Astrocyte (in vitro differentiated cells and primary cell): ENCODE measurements around the gene FHIT. TPM values are rescaled to one million over a fixed set of nuclear protein-coding genes. Genes with fewer than 3 reads are reported as not detected.

ENCODE experiments used
- DNase-seq: peaks from one replicate; pipeline ENCODE4 v3.0.0-alpha.2; 2010; ENCODE audit warnings: low read depth
- FAIRE-seq: peaks from 2 replicates; lab custom pipeline; 2011; peaks lifted over from hg19 to GRCh38; lab: Jason Lieb, UNC
- H2AFZ ChIP-seq: 2 replicates; pipeline ENCODE4 v1.6.0; 2012; ENCODE audit warnings: low read depth, low read length, inconsistent platforms
- H3K27ac ChIP-seq: 2 replicates; pipeline ENCODE4 v1.5.1; 2011; ENCODE audit warnings: low read depth, low read length, inconsistent platforms
- H3K27me3 ChIP-seq: 2 replicates; pipeline ENCODE4 v1.6.0; 2011; ENCODE audit warnings: low read length, inconsistent platforms; ENCODE audit not compliant: insufficient read depth
- H3K36me3 ChIP-seq: 2 replicates; pipeline ENCODE4 v1.5.1; 2011; ENCODE audit warnings: low read length, inconsistent platforms; ENCODE audit not compliant: insufficient read depth
- H3K4me1 ChIP-seq: 2 replicates; pipeline ENCODE4 v1.5.1; 2011; ENCODE audit warnings: low read length, inconsistent platforms; ENCODE audit not compliant: insufficient read depth
- H3K4me2 ChIP-seq: 2 replicates; pipeline ENCODE4 v1.6.0; 2012; ENCODE audit warnings: low read length, inconsistent platforms
- H3K4me3 ChIP-seq: 2 replicates; pipeline ENCODE4 v1.5.1; 2011; ENCODE audit warnings: low read depth, mild to moderate bottlenecking, low read length, inconsistent platforms; ENCODE audit not compliant: insufficient read depth
- H3K79me2 ChIP-seq: 2 replicates; pipeline ENCODE4 v1.6.0; 2012; ENCODE audit warnings: mild to moderate bottlenecking, low read length, inconsistent platforms; ENCODE audit not compliant: insufficient read depth
- H3K9ac ChIP-seq: 2 replicates; pipeline ENCODE4 v1.6.0; 2012; ENCODE audit warnings: mild to moderate bottlenecking, low read length, inconsistent platforms
- H3K9me3 ChIP-seq: 2 replicates; pipeline ENCODE4 v1.5.1; 2012; ENCODE audit warnings: low read depth, mild to moderate bottlenecking, low read length, inconsistent platforms; ENCODE audit not compliant: insufficient read depth
- H4K20me1 ChIP-seq: 2 replicates; pipeline ENCODE4 v1.6.0; 2012; ENCODE audit warnings: low read length, inconsistent platforms; ENCODE audit not compliant: insufficient read depth
- H3K27ac Mint-ChIP-seq: one replicate; pipeline ENCODE4 v1.8.0; 2021; ENCODE audit warnings: mild to moderate bottlenecking, mixed read lengths; ENCODE audit not compliant: unreplicated experiment
- H3K27me3 Mint-ChIP-seq: one replicate; pipeline ENCODE4 v1.8.0; 2021; ENCODE audit warnings: low read depth, mixed read lengths; ENCODE audit not compliant: unreplicated experiment
- H3K36me3 Mint-ChIP-seq: one replicate; pipeline ENCODE4 v1.8.0; 2021; ENCODE audit warnings: low read depth, mixed read lengths; ENCODE audit not compliant: unreplicated experiment
- H3K4me1 Mint-ChIP-seq: one replicate; pipeline ENCODE4 v1.8.0; 2021; ENCODE audit warnings: low read depth, mixed read lengths; ENCODE audit not compliant: unreplicated experiment
- H3K4me3 Mint-ChIP-seq: one replicate; pipeline ENCODE4 v1.8.0; 2021; ENCODE audit warnings: mild to moderate bottlenecking, moderate library complexity, mixed read lengths; ENCODE audit not compliant: unreplicated experiment
- H3K9me3 Mint-ChIP-seq: one replicate; pipeline ENCODE4 v1.8.0; 2021; ENCODE audit warnings: mild to moderate bottlenecking, mixed read lengths; ENCODE audit not compliant: unreplicated experiment
- CTCF ChIP-seq: IDR thresholded peaks from 2 replicates; pipeline ENCODE4 v1.5.1; 2011; ENCODE audit warnings: low read depth, mild to moderate bottlenecking, inconsistent platforms, low read length, moderate library complexity; ENCODE audit not compliant: insufficient read depth
- EZH2 ChIP-seq: IDR thresholded peaks from 2 replicates; pipeline ENCODE4 v1.6.1; 2012; ENCODE audit warnings: mild to moderate bottlenecking, low read length, inconsistent platforms; ENCODE audit not compliant: insufficient read depth
- total RNA-seq: library from RNA; stranded (reverse); gene quantifications from 2 replicates; pipeline ENCODE4 v1.2.1, GENCODE V29; 2021

Gene FHIT
- total RNA-seq, 1 donor from 2014 or later: 6.7 TPM

GRCh38 chr3:59793976-59794375 is 1457.3 kb downstream of the FHIT start:
- DNase-seq (no peak), FAIRE-seq (no peak)
- Histone ChIP-seq H3K4me3 (no peak overlapping the region), H3K9ac (no peak overlapping the region), H4K20me1 (no peaks in the 10 kb centered on the region), H3K36me3 (no peaks in the 10 kb centered on the region), H3K79me2 (no peaks in the 10 kb centered on the region), H2AFZ (no peak overlapping the region), H3K27ac (no peak overlapping the region), H3K9me3 (no peaks in the 10 kb centered on the region), H3K27me3 (no peaks in the 10 kb centered on the region), H3K4me2 (no peak overlapping the region), H3K4me1 (no peaks in the 10 kb centered on the region)
- Mint-ChIP-seq H3K27me3 (no peaks in the 10 kb centered on the region), H3K4me3 (no peak overlapping the region), H3K4me1 (peaks cover 11% of the 10 kb centered on the region), H3K9me3 (no peaks in the 10 kb centered on the region), H3K36me3 (no peaks in the 10 kb centered on the region), H3K27ac (no peak overlapping the region)
- TF ChIP-seq CTCF: no peak
- no peak for TF ChIP-seq EZH2

GRCh38 chr3:59791774-59792308 is 1459.4 kb downstream of the FHIT start:
- H3K27me3 ChIP-seq: no peaks in the 10 kb centered on the region
- no peaks in the 10 kb centered on the region for H4K20me1 ChIP-seq
- H3K4me2 ChIP-seq: no peak overlapping the region
- no peak overlapping the region for H3K9ac ChIP-seq
- H2AFZ ChIP-seq: no peak overlapping the region
- Mint-ChIP-seq H3K4me3 (no peak overlapping the region), H3K36me3 (no peaks in the 10 kb centered on the region), H3K4me1 (peaks cover 11% of the 10 kb centered on the region), H3K27me3 (no peaks in the 10 kb centered on the region), H3K9me3 (no peaks in the 10 kb centered on the region), H3K27ac (no peak overlapping the region)
- no peaks in the 10 kb centered on the region for H3K4me1 ChIP-seq
- H3K9me3 ChIP-seq: no peaks in the 10 kb centered on the region
- H3K27ac ChIP-seq: no peak overlapping the region
- FAIRE-seq: no peak
- H3K79me2 ChIP-seq: no peaks in the 10 kb centered on the region
- no peak for DNase-seq
- TF ChIP-seq EZH2: no peak
- no peak for TF ChIP-seq CTCF
- no peak overlapping the region for H3K4me3 ChIP-seq
- no peaks in the 10 kb centered on the region for H3K36me3 ChIP-seq

- Histone ChIP-seq H2AFZ (no peak overlapping the region), H3K4me3 (no peak overlapping the region), H3K79me2 (no peaks in the 10 kb centered on the region), H3K9me3 (no peaks in the 10 kb centered on the region), H3K36me3 (no peaks in the 10 kb centered on the region), H3K27me3 (no peaks in the 10 kb centered on the region), H3K9ac (no peak overlapping the region), H4K20me1 (no peaks in the 10 kb centered on the region), H3K4me1 (peaks cover 3% of the 10 kb centered on the region), H3K4me2 (no peak overlapping the region), H3K27ac (no peak overlapping the region)
- H3K9me3 Mint-ChIP-seq: no peaks in the 10 kb centered on the region
- H3K27ac Mint-ChIP-seq: no peak overlapping the region
- no peak overlapping the region for H3K4me3 Mint-ChIP-seq
- FAIRE-seq (peak; percentile 49), DNase-seq (no peak)
- H3K36me3 Mint-ChIP-seq: no peaks in the 10 kb centered on the region
- TF ChIP-seq EZH2: no peak
- H3K4me1 Mint-ChIP-seq: peaks cover 1% of the 10 kb centered on the region
- no peaks in the 10 kb centered on the region for H3K27me3 Mint-ChIP-seq
Measured at GRCh38 chr3:59790241-59790640, 1461.0 kb downstream of the FHIT start.
